Panc1 (cell line): ENCODE results near the gene IRX4. TPM values are rescaled to one million over a fixed set of nuclear protein-coding genes. Genes with fewer than 3 reads are reported as not detected.

Source experiments
- ATAC-seq: fragments of 200-7000 bp; cut with Tn5 transposase; 2 replicates; pipeline ENCODE4 v1.9.1; 2020; ENCODE audit warnings: mild to moderate bottlenecking, moderate library complexity
- BruUV-seq: library from RNA; stranded (reverse); fragments of 400-500 nt; replicated peaks from 2 replicates; lab custom pipeline; 2021; lab: Mats Ljungman, UMichigan
- CTCF ChIA-PET: fragments of 300-600 bp; sonication (Branson Sonifier 250); formaldehyde crosslinking; loops from one replicate; lab custom pipeline; 2022; ENCODE audit warnings: antibody characterized with exemption; lab: Charles Lee
- POLR2A ChIA-PET: fragments of 300-600 bp; sonication (Branson Sonifier 250); formaldehyde crosslinking; loops from one replicate; lab custom pipeline; 2022; ENCODE audit warnings: antibody characterized with exemption; lab: Charles Lee
- DNase-seq: peaks from one replicate; pipeline ENCODE4 v3.0.0-alpha.2; 2010; ENCODE audit warnings: low read depth, low spot score
- H3K27ac ChIP-seq: 2 replicates; pipeline ENCODE4 v1.5.1; 2011; ENCODE audit warnings: mild to moderate bottlenecking, low read length, inconsistent platforms
- H3K27me3 ChIP-seq: fragments of 200-500 bp; sonication (Bioruptor generic); 2 replicates; pipeline ENCODE4 v1.6.0; 2014; ENCODE audit warnings: low read length, inconsistent platforms; ENCODE audit not compliant: control insufficient read depth, insufficient read depth
- H3K36me3 ChIP-seq: fragments of 200-500 bp; sonication (Bioruptor generic); 2 replicates; pipeline ENCODE4 v1.5.1; 2014; ENCODE audit warnings: inconsistent platforms, mild to moderate bottlenecking, low read length, moderate library complexity; ENCODE audit not compliant: control insufficient read depth, insufficient read depth
- H3K4me1 ChIP-seq: 2 replicates; pipeline ENCODE4 v1.5.1; 2011; ENCODE audit warnings: inconsistent platforms, mild to moderate bottlenecking, low read length, moderate library complexity; ENCODE audit not compliant: control insufficient read depth, insufficient read depth
- H3K4me3 ChIP-seq, 2 experiments: 2 replicates each; pipeline ENCODE4 v1.5.1; 2011 to 2012; ENCODE audit warnings: low read depth in 2 of 2, low read length in 2 of 2, mild to moderate bottlenecking in 2 of 2, inconsistent platforms in 1 of 2, moderate library complexity in 1 of 2
- H3K9me3 ChIP-seq: fragments of 200-500 bp; sonication (Bioruptor generic); 2 replicates; pipeline ENCODE4 v1.5.1; 2014; ENCODE audit warnings: low read depth, mild to moderate bottlenecking, inconsistent platforms, low read length, moderate library complexity; ENCODE audit not compliant: control insufficient read depth, insufficient read depth
- CTCF ChIP-seq: fragments of 450-650 bp; IDR thresholded peaks from 2 replicates; pipeline ENCODE4 v1.5.1; 2017; ENCODE audit warnings: mild to moderate bottlenecking
- POLR2AphosphoS5 ChIP-seq: IDR thresholded peaks from 2 replicates; pipeline ENCODE4 v1.6.1; 2012; ENCODE audit warnings: mild to moderate bottlenecking, low read depth, low read length, moderate library complexity
- REST ChIP-seq, 2 experiments: IDR thresholded peaks; 2 replicates each; pipeline ENCODE4 v1.6.1; 2011 to 2012; ENCODE audit warnings: low read depth in 2 of 2, control low read depth in 1 of 2, low read length in 1 of 2, mild to moderate bottlenecking in 1 of 2, moderate library complexity in 1 of 2; ENCODE audit not compliant: insufficient read depth in 1 of 2
- SIN3A ChIP-seq: IDR thresholded peaks from 2 replicates; pipeline ENCODE4 v1.6.1; 2012; ENCODE audit warnings: low read depth, mild to moderate bottlenecking, low read length, moderate library complexity, borderline replicate concordance; ENCODE audit not compliant: insufficient read depth
- TCF7L2 ChIP-seq: IDR thresholded peaks from 2 replicates; pipeline ENCODE4 v1.6.1; 2011; ENCODE audit warnings: mild to moderate bottlenecking, low read depth, low read length, inconsistent platforms
- in situ Hi-C: cut with HindIII; loops from 2 replicates; pipeline ENCODE4 v1.10.0; 2016; ENCODE audit warnings: low sequenced_read_pairs, low pct_unique_long_range_greater_than_20kb
- intact Hi-C: fragments of 100-400 bp; cut with micrococcal nuclease; formaldehyde crosslinking; loops from one replicate; pipeline ENCODE4 v1.10.0; 2022; ENCODE audit not compliant: unreplicated experiment
- total RNA-seq: library from RNA; stranded (reverse); gene quantifications from one replicate; pipeline ENCODE4 v1.2.1, GENCODE V29; 2021; ENCODE audit not compliant: unreplicated experiment

IRX4 gene
- total RNA-seq, 1 experiment from 2014 or later, result 0.18 TPM

- in situ Hi-C loops (no loop called here), intact Hi-C loops (no loop called here)
- ChIA-PET POLR2A (no interaction called here), CTCF (no interaction called here)
- H3K27ac ChIP-seq, result no peak overlapping the region
- ATAC-seq (no peak), DNase-seq (no peak)
- BruUV-seq, result no TSS peak
- no peaks in the 10 kb centered on the region for H3K4me1 ChIP-seq
- no peaks in the 10 kb centered on the region; the same call in 1 of the 2 replicates for H3K27me3 ChIP-seq
- TF ChIP-seq SIN3A (no peak), TCF7L2 (no peak), CTCF (no peak), POLR2AphosphoS5 (no peak)
- H3K9me3 ChIP-seq, result no peaks in the 10 kb centered on the region
- H3K36me3 ChIP-seq, result no peaks in the 10 kb centered on the region
- no peak overlapping the region for H3K4me3 ChIP-seq
Measured at GRCh38 chr5:1865948-1866347, 16.8 kb downstream of the IRX4 start.

GRCh38 chr5:1865486-1865885, 17.2 kb downstream of the IRX4 start:
- Histone ChIP-seq H3K4me1 (no peaks in the 10 kb centered on the region), H3K4me3 (no peak overlapping the region), H3K9me3 (no peaks in the 10 kb centered on the region), H3K27me3 (no peaks in the 10 kb centered on the region; the same call in 1 of the 2 replicates), H3K36me3 (no peaks in the 10 kb centered on the region), H3K27ac (no peak overlapping the region)
- no peak for DNase-seq
- in situ Hi-C loops, result no loop called here
- POLR2A ChIA-PET, result no interaction called here
- CTCF ChIA-PET, result no interaction called here
- intact Hi-C loops, result no loop called here
- no TSS peak for BruUV-seq
- no peak for ATAC-seq
- TF ChIP-seq CTCF (no peak), REST (IDR thresholded peaks at IDR 0.05; ENCODE audit: insufficient read depth in 1 of 2, low read depth in 2 of 2, low read length in 1 of 2) (no peak), POLR2AphosphoS5 (no peak), SIN3A (no peak), TCF7L2 (no peak)
